SKM-1 treated with dmso at 0.1 percent for 144 hours (cell line): ENCODE data around the gene PTPRN2.
"Not testable (repeated sequence)": the region's sequence is repeated elsewhere in the genome, so short reads cannot be mapped to it uniquely, and the experiment has no call there.

Source experiments
- DNase-seq: peaks from one replicate; lab custom pipeline; 2025; ENCODE audit not compliant: unreplicated experiment; lab: John Stamatoyannopoulos, UW

Gene PTPRN2

DNA sequence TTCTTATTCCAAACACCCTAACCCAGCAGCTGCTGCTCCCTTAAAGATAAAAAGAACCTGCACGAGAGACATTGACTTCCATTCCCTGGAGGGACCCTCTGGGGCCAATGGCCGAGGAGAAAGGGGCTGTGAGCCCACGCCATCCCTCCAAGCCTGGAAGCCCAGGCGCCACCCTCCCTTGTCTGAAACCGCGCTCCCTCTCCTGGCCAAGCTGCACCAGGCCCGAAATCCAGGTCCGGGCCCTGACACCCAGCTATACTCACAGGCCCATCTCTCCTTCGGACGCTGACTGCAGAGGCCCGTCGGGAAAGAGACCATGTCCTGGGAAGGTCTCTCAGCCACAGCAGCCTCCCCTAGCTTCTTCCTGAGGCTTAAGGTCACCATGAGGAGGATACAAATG lies 196.5 kb downstream of the PTPRN2 start:
- DNase-seq = no peak

DNA sequence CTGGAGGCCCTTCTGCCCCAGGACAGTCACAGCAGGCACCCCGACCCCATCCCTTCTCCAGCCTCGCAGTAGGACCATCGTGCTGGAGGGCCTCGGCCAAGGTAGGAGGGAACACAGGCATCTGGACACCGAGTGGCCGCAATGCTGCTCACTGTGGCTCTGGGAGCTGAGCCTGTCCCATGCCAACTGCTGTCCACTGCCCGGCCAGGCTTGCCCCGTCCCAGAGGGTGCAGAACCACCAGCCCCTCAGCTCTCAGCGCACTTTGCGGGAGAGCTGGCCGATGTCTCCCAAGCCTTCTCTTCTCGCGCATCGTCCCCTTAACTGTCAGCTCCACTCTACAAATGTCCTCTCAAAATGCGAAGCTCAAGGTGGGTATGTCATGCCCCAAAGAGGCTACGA lies 197.2 kb downstream of the PTPRN2 start:
- no peak for DNase-seq

DNA sequence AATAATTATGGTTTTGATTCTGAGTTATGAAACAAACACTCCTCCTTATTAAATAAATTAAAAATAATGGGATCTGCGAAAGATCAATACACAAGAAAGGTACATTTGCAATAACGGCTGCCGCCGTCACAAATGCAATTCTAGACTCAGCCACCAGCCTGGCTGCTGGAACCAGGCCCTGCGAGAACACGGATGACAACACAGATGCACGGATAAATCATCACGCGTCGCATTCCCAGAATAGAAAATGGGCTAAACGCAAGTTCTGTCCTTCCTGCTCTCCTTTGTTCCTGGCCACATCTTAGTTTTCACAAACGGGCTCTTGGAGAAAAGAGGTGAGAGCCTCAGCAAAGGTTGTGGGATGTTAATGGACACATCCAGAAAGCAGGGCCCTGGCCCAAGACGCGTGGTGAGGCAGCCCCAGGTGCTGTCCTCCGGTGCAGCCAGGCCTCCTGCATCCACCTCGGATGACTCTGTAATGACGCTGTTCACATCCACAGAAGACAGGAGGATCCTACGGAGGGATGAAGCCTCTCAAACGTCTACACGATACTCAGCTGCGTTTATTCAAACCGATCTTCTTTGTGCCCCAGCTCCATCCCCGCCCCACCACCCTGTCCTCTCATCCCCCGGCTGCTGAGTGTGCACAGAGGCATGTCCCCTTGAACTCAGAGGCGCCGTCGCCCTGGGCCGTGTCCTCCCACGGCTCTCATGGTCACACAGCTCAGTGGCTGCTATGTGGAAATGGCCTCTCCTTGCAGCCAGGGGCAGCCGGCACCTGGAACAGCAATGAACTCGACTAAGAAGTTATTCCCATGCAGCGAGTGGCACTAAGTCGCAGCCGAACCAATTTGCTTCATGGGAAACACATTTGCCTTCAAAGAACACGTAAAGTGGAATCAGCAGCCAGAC lies 197.9 kb downstream of the PTPRN2 start:
- no peak for DNase-seq

DNA sequence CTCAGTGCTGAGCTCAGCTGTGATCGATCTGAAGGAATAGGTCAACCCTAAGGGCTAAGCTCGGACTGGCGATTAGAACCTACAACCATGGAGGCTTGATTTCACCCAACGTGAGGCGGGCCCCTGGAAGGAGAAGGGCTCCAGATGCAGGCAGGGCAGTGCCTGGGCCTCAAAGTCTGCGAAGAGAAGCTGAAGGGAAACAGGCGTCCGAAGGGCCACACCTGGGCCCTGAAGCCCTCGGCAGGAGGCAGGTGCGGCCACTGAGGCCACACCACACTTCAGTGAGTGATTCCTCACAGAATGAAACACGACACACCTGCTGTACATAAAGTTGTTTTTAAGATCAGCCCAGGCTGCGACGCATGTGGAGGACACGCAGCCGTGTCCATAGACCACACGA lies 198.7 kb downstream of the PTPRN2 start:
- DNase-seq = no peak

DNA sequence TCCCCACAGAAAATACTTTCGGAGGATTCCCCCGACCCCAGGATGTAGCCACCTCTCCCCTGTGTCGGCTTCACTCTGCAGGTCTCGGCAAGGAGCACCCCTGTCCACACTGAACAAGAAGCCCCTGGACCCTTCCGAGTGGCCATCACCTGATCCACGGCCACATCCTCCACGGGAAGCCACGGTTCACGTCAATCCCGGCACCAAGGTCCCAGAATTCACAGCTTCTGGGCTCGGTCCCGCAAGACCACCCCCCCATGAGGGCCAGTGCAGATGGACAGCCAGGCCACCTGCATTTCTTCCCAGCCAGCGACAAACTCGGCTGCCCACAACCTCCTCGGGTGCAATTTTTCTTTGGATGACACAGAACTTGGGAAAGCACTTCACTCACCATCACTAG lies 199.6 kb downstream of the PTPRN2 start:
- DNase-seq = no peak

DNA sequence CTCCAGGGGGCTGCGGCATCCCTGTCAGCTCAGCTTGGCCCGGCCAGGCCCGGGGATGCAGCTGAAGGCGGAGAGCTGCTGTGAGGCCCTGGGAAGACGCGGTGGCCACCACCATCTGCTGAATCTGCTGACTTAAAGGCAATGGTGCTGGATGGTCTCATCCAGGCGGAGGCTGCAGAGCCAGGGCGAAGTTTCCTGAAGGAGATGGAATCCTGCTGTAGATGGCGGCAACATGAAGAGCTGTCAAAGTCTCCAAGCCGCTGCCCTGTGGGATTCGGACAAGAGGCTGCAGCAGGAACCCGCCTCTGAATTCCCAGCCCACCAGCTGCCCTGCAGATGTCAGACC lies 200.1 kb downstream of the PTPRN2 start:
- no peak for DNase-seq

DNA sequence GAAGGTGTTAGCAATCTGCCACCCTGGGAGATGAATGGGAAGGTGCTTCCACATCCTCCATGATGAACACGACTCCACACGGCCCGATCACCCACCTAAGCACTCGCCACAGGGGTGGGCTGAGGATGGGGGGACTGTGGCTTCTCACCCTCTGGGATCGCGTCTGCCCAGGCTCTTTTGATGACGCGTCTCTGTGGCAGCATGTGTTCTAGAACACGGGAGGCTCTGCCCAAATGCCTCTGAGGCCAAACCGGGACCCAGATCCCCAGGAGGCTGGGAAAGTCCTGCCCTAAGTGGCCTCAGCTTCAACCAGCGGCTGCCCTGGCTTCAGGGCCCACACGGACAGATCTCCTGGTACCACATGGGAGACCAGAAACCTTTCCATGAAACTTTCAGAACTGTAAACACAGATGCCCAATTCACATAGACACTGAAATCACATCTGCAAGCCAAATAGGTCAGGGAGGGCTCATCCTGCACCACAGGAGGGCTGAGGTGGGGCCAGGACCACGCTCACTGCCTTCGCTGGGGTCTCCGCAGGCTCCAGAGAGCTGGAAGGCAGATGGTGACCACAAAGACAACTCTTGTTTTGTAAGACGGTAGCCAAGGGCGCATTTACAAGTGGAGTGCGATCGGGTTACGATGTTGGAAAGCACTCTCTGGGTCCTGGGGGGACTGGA lies 200.6 kb downstream of the PTPRN2 start:
- DNase-seq = no peak

DNA sequence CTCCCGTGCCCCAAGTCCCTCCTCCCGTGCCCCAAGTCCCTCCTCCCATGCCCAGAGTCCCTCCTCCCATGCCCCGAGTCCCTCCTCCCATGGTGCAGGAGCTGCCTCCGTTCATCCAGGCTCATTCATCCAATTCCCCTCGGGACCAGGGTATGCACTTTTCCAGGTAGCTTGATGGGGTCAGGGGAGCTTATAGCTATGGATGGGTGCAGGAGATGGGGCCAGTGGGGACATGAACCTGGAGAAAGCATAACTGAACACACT lies 201.3 kb downstream of the PTPRN2 start:
- no peak for DNase-seq

DNA sequence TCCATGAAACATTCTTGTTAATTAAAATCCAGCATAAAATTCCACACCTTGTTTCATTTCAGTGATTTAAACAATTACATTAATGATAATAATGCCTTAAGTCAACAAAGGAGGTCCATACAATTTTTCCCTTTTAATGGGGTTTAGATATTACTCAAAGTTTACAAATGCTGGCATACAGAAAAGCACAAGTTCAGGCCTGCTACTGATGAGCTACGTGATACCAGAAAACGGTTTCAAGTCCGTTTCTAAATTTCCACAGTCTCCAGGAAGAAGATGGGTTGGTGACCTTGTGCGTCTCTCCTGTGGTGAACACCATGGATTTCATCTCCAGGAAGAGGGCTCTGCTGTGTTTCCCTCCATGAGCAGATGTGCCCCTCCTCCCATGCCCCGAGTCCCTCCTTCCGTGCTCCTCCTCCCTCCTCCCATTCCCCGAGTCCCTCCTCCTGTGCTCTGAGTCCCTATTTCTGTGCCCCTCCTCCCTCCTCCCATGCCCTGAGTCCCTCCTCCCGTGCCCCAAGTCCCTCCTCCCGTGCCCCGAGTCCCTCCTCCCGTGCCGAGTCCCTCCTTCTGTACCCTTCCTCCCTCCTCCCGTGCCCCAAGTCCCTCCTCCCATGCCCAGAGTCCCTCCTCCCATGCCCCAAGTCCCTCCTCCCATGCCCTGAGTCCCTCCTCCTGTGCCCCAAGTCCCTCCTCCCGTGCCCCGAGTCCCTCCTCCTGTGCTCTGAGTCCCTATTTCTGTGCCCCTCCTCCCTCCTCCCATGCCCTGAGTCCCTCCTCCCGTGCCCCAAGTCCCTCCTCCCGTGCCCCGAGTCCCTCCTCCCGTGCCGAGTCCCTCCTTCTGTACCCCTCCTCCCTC lies 201.9 kb downstream of the PTPRN2 start:
- not testable (repeated sequence) for DNase-seq

DNA sequence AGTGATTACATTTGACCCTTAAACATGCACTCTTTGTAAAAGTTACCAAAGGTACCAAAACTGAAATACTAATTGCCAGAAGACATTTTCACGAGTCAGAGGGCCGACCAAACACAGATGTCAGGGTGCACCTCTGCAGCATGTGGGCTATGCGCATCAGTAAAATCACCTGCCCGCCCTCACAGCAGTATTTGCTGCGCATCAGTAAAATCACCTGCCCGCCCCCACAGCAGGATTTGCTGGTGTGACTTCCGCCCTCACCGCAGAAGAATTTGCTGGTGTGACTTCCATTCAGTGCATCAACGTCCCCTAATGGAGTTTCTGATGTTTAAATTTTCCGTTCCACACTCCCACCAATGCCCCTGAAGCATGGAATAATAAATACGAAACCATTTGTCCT lies 202.9 kb downstream of the PTPRN2 start:
- DNase-seq = no peak

DNA sequence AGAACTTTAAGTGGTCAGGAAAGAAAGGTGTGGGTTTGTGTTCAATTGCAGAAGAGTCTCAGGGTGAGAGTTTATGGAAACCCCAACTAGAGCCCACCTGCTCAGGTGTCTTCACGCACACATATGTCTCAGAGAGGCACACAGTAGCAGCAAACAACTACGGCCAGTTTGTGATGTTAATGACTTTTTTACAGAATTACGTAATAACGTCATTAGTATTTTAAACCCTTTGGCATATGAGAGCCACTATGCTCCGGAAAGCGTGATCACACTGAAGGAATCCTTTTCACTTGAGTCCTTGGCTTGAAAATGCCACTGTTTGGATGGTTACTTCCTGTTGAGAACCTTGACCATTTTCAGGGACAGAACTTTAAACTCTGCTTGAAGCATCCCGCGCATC lies 204.0 kb downstream of the PTPRN2 start:
- DNase-seq = no peak

DNA sequence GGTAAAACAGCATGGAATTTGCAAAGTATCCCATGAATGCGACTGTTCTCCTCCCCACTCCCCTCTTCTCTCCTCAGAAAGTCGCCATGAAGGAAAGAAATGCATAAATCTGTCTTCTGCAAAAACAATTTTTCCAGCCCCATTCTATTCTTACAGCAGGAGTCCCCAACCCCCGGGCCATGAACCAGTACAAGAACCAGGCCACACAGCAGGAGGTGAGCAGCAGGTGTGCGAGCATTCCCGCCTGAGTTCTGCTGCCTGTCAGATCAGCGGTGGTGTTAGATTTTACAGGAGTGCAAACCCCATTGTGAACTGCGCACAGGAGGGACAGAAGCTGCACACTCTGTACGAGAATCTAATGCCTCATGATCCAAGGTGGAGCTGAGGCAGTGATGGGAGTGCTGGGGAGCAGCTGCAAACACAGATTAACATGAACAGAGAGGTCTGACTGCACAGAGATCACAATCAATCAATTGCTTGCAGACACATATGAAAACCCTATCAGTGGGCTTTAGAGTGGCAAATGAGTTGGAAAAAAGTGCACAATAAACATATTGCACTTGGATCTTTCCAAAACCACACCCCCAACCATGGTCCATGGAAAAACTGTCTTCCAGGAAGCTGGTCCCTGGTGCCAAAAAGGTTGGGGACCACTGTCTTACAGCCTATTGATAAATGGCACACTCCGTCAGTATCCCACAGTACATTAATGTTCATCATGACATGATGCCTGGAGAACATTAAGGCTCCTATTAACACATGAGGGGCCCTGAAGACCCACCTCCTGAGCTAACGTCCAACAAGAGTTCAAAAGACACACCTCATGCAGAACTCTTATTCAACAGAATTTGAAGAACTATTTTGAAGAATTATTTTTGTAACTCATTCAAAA lies 205.0 kb downstream of the PTPRN2 start:
- DNase-seq = no peak

DNA sequence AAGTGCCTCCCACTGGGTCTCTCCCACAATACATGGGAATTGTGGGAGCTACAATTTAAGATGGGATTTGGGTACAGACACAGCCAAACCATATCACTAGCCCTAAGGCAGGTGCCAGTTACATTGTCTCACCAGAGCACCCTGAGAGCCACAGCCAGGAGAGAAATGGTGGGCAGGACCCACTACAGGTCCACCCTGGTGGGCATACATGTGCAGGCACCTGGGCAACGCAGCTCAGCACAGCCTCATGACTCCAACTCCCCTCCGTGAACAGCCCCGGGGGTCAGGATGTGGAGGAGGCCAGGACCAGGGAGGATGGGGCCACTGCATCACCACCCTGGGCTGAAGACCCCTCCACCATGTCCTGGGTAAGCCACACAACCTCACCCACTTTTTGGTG lies 205.7 kb downstream of the PTPRN2 start:
- no peak for DNase-seq

DNA sequence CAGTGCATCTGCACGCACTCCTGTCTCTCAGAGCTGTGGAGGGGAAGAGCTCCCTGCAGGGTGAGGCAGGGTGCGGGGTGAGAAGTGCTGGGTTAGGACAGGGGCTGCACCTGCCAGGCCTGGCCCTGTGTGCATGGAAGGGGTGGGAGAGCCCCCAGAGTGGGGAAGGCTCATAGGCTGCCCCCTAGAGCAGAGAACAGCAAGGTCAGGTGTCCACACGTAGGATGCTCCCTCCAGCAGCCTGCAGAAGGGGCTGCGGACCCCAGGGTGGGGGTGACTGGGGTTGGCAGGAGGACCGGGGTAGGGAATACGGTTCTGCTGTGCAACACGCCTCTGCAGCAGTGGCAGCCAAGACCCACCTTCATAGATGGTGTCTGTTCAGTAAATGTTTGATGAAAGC lies 208.6 kb downstream of the PTPRN2 start:
- no peak for DNase-seq

DNA sequence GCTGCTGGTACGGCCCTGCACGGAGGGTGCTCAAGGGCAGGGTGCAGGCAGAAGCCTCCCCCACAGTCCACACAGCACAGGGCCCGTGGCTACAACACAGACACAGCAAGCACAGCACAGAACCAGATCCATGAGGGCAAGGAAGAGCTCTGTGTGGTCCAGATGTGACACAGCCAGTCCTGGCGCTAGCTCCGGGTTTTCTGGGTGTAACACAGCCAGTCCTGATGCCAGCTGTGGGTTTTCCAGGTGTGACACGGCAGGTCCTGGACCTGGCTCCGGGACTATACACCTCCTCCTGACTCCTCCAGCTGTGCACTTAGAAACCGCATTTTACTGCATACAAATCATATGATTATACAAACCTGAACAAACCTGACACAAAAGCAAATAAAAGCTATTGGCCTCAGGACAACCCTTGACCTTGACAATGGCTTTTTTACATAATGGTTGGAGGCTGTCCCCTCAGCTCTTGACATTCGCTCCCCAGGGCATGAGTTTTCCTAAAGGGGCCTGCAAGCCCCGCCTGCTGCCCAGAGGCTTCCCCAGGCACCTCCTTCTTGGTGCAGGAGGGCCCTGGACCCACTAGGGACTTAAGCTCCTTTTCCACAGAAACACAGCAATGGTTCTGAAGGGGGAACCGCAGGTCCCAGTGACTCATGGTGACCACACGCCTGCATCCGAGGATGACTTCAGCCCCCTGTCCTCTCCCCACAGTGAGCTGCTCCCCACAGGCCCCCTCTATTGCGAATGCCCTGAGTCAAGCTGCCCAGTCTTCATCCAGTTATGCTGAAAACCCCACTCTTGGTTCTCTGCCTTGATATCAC lies 209.6 kb downstream of the PTPRN2 start:
- DNase-seq = no peak

DNA sequence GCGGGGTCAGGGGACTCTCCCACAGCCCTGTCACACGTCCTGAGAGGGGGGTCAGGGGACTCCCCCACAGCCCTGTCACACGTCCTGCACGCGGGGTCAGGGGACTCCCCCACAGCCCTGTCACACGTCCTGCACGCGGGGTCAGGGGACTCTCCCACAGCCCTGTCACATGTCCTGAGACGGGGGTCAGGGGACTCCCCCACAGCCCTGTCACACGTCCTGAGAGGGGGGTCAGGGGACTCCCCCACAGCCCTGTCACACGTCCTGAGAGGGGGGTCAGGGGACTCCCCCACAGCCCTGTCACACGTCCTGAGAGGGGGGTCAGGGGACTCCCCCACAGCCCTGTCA lies 210.8 kb downstream of the PTPRN2 start:
- not testable (repeated sequence) for DNase-seq

DNA sequence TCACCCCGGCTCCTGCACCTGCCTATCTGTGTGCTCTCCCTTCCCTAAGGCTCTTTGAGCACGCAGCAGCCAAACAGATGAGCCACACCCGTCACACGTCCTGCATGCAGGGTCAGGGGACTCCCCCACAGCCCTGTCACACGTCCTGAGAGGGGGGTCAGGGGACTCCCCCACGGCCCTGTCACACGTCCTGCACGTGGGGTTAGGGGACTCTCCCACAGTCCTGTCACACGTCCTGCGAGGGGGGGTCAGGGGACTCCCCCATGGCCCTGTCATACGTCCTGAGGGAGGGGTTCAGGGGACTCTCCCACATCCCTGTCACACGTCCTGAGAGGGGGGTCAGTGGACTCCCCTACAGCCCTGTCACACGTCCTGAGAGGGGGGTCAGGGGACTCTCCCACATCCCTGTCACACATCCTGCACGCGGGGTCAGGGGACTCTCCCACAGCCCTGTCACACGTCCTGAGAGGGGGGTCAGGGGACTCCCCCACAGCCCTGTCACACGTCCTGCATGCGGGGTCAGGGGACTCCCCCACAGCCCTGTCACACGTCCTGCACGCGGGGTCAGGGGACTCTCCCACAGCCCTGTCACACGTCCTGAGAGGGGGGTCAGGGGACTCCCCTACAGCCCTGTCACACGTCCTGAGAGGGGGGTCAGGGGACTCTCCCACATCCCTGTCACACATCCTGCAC lies 211.3 kb downstream of the PTPRN2 start:
- not testable (repeated sequence) for DNase-seq

DNA sequence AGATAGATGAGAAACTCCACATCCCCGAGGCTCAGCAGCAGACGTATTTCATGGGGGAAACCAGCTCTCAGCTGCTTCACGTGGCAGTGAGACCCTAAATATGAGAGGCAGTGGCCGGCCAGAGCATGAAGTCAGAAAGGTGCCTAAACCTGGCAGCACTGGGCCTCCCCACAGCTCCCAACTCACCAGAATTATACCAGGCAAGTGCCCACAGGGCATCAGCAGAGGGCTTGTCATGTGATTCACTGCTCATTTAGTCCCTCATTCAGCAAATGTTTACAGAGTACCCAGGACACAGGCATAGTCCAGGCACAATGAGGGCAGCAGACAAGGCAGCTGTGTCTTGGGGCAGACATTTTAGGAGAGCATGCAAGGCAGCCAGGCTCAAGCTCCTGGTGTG lies 212.6 kb downstream of the PTPRN2 start:
- DNase-seq = no peak

DNA sequence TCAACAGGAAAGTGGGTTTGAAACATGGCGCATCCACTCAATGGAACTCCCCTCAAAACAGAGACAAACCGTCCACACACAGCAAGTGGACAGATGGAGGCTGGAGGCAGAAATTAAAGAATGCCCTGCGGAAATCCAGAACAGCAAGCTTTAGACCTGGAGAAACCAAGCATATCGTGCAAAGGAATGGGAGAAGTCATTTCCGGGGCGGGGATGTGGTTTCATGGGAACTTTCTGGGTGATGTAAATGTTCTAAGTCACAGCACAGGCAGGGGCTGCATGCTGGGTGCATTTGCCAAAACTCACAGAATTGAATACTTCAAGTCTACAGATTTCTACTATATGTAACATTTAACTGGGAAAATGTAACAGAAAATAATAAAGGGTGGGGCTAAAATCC lies 213.0 kb downstream of the PTPRN2 start:
- no peak for DNase-seq

DNA sequence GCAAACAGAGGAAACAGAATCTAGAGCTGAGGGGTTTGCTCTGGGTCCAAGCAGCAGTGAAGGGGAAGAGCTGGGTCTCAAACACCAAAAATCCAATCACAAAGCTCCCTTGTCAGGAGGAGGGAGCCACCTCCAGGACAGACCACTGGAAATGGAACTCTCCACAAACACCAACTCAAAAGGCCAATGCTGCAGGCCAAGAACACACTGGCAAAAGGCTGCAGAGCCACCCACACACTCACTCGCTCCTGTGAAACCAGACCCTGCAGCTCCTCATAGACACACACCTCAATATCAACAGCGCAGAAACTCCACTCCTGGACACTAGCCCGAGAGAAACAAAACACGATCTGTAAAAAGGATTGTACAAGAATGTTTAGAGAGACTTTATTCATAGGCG lies 213.5 kb downstream of the PTPRN2 start:
- DNase-seq = no peak
